Epithelial cell of prostate (primary cell): ENCODE data around the gene GABRE.

Source experiments
- DNase-seq: peaks from one replicate; pipeline ENCODE4 v3.0.0-alpha.2; 2011; ENCODE audit warnings: low read depth, low spot score
- H3K27ac ChIP-seq: fragments of 450-650 bp; 2 replicates; pipeline ENCODE4 v1.5.1; 2017; ENCODE audit warnings: mild to moderate bottlenecking

The GABRE gene

GRCh38 chrX:151974336-151975227 is at the start of gene GABRE:
Gene GABRE (minus strand): TSS chrX:151974676. CDS start chrX:151974625, 51 bp downstream.
- DNase-seq: no peak
- H3K27ac ChIP-seq: peak within 1 kb of the TSS; percentile 58

- DNase-seq: no peak
- H3K27ac ChIP-seq: no peak overlapping the region
Measured at GRCh38 chrX:152020888-152021287, 46.4 kb upstream of the GABRE start.

GRCh38 chrX:151999813-152000212 is 25.3 kb upstream of the GABRE start:
- no peak for DNase-seq
- H3K27ac ChIP-seq: no peak overlapping the region

- no peak overlapping the region for H3K27ac ChIP-seq
- no peak for DNase-seq
Measured at GRCh38 chrX:151997539-151997938, 23.1 kb upstream of the GABRE start.

- DNase-seq: no peak
- no peak overlapping the region for H3K27ac ChIP-seq
Measured at GRCh38 chrX:151996347-151996746, 21.9 kb upstream of the GABRE start.

GRCh38 chrX:151994476-151994875 is 20.0 kb upstream of the GABRE start:
- H3K27ac ChIP-seq: no peak overlapping the region
- DNase-seq: no peak

GRCh38 chrX:151988706-151989299 is 14.3 kb upstream of the GABRE start:
- no peak for DNase-seq
- no peak overlapping the region for H3K27ac ChIP-seq

- DNase-seq: no peak
- no peak overlapping the region for H3K27ac ChIP-seq
Measured at GRCh38 chrX:151987108-151987507, 12.6 kb upstream of the GABRE start.

GRCh38 chrX:151985955-151986354 is 11.5 kb upstream of the GABRE start:
- no peak for DNase-seq
- peak overlapping the region; percentile 92 for H3K27ac ChIP-seq

- no peak for DNase-seq
- peak overlapping the region; percentile 92 for H3K27ac ChIP-seq
Measured at GRCh38 chrX:151985531-151985930, 11.1 kb upstream of the GABRE start.

- H3K27ac ChIP-seq: peak overlapping the region; percentile 92
- DNase-seq: no peak
Measured at GRCh38 chrX:151984902-151985301, 10.4 kb upstream of the GABRE start.

GRCh38 chrX:151984328-151984727 is 9.9 kb upstream of the GABRE start:
- H3K27ac ChIP-seq: peak overlapping the region; percentile 92
- peak; percentile 85 for DNase-seq

- DNase-seq: peak; percentile 60
- peak overlapping the region; percentile 92 for H3K27ac ChIP-seq
Measured at GRCh38 chrX:151983186-151983585, 8.7 kb upstream of the GABRE start.

- DNase-seq: no peak
Measured at GRCh38 chrX:151982222-151982621, 7.7 kb upstream of the GABRE start.

GRCh38 chrX:151981129-151981528 is 6.7 kb upstream of the GABRE start:
- DNase-seq: no peak
- peak overlapping the region; percentile 92 for H3K27ac ChIP-seq

More at GRCh38 chrX:151982222-151982621, 7.7 kb upstream of the GABRE start:
- H3K27ac ChIP-seq: peak overlapping the region; percentile 92

GRCh38 chrX:151977923-151978322 is 3.4 kb upstream of the GABRE start:
- H3K27ac ChIP-seq: no peak overlapping the region
- DNase-seq: no peak

GRCh38 chrX:151977009-151977408 is 2.5 kb upstream of the GABRE start:
- DNase-seq: no peak

GRCh38 chrX:151975736-151976275 is 1.3 kb upstream of the GABRE start:
- DNase-seq: no peak
- H3K27ac ChIP-seq: no peak overlapping the region

More at GRCh38 chrX:151977009-151977408, 2.5 kb upstream of the GABRE start:
- H3K27ac ChIP-seq: no peak overlapping the region

GRCh38 chrX:151975228-151975593 is 735 bp upstream of the GABRE start:
- no peak for DNase-seq

GRCh38 chrX:151973851-151974335 is 583 bp downstream of the GABRE start:
- DNase-seq: no peak
- H3K27ac ChIP-seq: peak overlapping the region; percentile 58

More at GRCh38 chrX:151975228-151975593, 735 bp upstream of the GABRE start:
- H3K27ac ChIP-seq: no peak overlapping the region

GRCh38 chrX:151973060-151973661 is 1.3 kb downstream of the GABRE start:
- DNase-seq: no peak
- H3K27ac ChIP-seq: peak overlapping the region; percentile 58
